ENCODE data around the gene TRIM2.

- no peak for TF ChIP-seq CTCF (IDR thresholded peaks at IDR 0.05; ENCODE audit: low read depth, low read length, missing input control)
- TF ChIP-seq TAF1 (conservative IDR thresholded peaks at IDR 0.05): no peak
- TF ChIP-seq ATF3 (IDR thresholded peaks at IDR 0.05): no peak
- TF ChIP-seq JUND (IDR thresholded peaks at IDR 0.05): no peak
- no peak for TF ChIP-seq YY1 (IDR thresholded peaks at IDR 0.05)
- no peak for TF ChIP-seq ZBTB33 (IDR thresholded peaks at IDR 0.05)
- no peak for TF ChIP-seq SP1 (IDR thresholded peaks at IDR 0.05)
- no peak for TF ChIP-seq NR2F2 (IDR thresholded peaks at IDR 0.05)
- no peak for TF ChIP-seq RXRA (IDR thresholded peaks at IDR 0.05)
Measured at GRCh38 chr4:153170407-153170806, 33.8 kb upstream of the TRIM2 start.

Data from liver (tissue), 3 donors.